ENCODE measurements around the gene PRKN. TPM values are rescaled to one million over a fixed set of nuclear protein-coding genes. Genes with fewer than 3 reads are reported as not detected.

PRKN gene
- total RNA-seq, 1 experiment from 2014 or later = 1.2 TPM

- H3K4me3 ChIP-seq (ENCODE audit: low read depth, low read length, poor library complexity, severe bottlenecking) = no peak overlapping the region
- CTCF ChIA-PET = no interaction called here
- no peaks in the 10 kb centered on the region for H3K9me3 ChIP-seq (ENCODE audit: low read depth, low read length, poor library complexity, severe bottlenecking)
- no peak for DNase-seq (ENCODE audit: low spot score)
- TF ChIP-seq, protein P1, sequence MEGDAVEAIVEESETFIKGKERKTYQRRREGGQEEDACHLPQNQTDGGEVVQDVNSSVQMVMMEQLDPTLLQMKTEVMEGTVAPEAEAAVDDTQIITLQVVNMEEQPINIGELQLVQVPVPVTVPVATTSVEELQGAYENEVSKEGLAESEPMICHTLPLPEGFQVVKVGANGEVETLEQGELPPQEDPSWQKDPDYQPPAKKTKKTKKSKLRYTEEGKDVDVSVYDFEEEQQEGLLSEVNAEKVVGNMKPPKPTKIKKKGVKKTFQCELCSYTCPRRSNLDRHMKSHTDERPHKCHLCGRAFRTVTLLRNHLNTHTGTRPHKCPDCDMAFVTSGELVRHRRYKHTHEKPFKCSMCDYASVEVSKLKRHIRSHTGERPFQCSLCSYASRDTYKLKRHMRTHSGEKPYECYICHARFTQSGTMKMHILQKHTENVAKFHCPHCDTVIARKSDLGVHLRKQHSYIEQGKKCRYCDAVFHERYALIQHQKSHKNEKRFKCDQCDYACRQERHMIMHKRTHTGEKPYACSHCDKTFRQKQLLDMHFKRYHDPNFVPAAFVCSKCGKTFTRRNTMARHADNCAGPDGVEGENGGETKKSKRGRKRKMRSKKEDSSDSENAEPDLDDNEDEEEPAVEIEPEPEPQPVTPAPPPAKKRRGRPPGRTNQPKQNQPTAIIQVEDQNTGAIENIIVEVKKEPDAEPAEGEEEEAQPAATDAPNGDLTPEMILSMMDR (conservative IDR thresholded peaks at IDR 0.05; ENCODE audit: low read depth, low read length) = no peak
- no peak for TF ChIP-seq EZH2 (IDR thresholded peaks at IDR 0.05; ENCODE audit: borderline replicate concordance, low read depth, low read length, poor library complexity, severe bottlenecking)
- BruUV-seq (replicated peaks) = no TSS peak
- no peaks in the 10 kb centered on the region for H3K4me1 ChIP-seq (ENCODE audit: insufficient read depth, low read length, poor library complexity, severe bottlenecking)
- H3K27me3 ChIP-seq (replicated peaks; ENCODE audit: insufficient read depth, low read depth, low read length, poor library complexity) = no peaks in the 10 kb centered on the region
- H3K27ac ChIP-seq (ENCODE audit: low read depth, low read length, poor library complexity, severe bottlenecking) = no peak overlapping the region
- intact Hi-C loops (cut with micrococcal nuclease; ENCODE audit: unreplicated experiment) = no loop called here
- POLR2A ChIA-PET (ENCODE audit: low non-redundant PET) = no interaction called here
- H3K36me3 ChIP-seq (ENCODE audit: insufficient read depth, low read length, poor library complexity, severe bottlenecking) = no peaks in the 10 kb centered on the region
Measured at GRCh38 chr6:162512744-162513143, 214.8 kb downstream of the PRKN start.

DNA sequence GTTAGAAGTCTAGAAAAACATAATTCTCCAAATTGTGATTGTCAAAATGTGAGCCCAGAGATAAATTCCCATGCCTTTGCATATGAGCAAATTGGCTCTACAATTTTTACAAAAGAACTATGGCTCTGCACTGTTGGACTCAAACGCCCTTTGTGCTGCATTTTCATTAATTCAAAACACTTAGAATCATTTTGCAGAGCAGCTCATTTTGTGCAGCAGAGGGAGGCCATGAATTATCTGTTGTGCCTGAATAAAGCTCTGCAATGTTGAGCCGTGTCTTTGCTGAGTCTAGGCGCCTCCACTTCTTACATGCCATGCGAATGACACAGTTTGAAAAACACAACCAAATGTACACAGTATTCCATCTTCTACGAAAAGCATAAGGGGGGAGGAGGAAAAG lies 230.2 kb downstream of the PRKN start:
- TF ChIP-seq, protein P1 (conservative IDR thresholded peaks at IDR 0.05; ENCODE audit: low read depth, low read length) = no peak
- TF ChIP-seq EZH2 (IDR thresholded peaks at IDR 0.05; ENCODE audit: borderline replicate concordance, low read depth, low read length, poor library complexity, severe bottlenecking) = no peak
- Histone ChIP-seq H3K27ac (ENCODE audit: low read depth, low read length, poor library complexity, severe bottlenecking) (no peak overlapping the region), H3K9me3 (ENCODE audit: low read depth, low read length, poor library complexity, severe bottlenecking) (no peaks in the 10 kb centered on the region), H3K4me3 (ENCODE audit: low read depth, low read length, poor library complexity, severe bottlenecking) (no peak overlapping the region), H3K27me3 (replicated peaks; ENCODE audit: insufficient read depth, low read depth, low read length, poor library complexity) (no peaks in the 10 kb centered on the region), H3K4me1 (ENCODE audit: insufficient read depth, low read length, poor library complexity, severe bottlenecking) (no peaks in the 10 kb centered on the region), H3K36me3 (ENCODE audit: insufficient read depth, low read length, poor library complexity, severe bottlenecking) (no peaks in the 10 kb centered on the region)
- intact Hi-C loops (cut with micrococcal nuclease; ENCODE audit: unreplicated experiment) = no loop called here
- DNase-seq (ENCODE audit: low spot score) = no peak
- no TSS peak for BruUV-seq (replicated peaks)
- ChIA-PET POLR2A (ENCODE audit: low non-redundant PET) (no interaction called here), CTCF (no interaction called here)

GRCh38 chr6:162493917-162494316 lies 233.6 kb downstream of the PRKN start:
- BruUV-seq (replicated peaks) = no TSS peak
- POLR2A ChIA-PET (ENCODE audit: low non-redundant PET) = no interaction called here
- CTCF ChIA-PET = no interaction called here
- no peak for DNase-seq (ENCODE audit: low spot score)
- H3K27me3 ChIP-seq (replicated peaks; ENCODE audit: insufficient read depth, low read depth, low read length, poor library complexity) = no peaks in the 10 kb centered on the region
- no peaks in the 10 kb centered on the region for H3K36me3 ChIP-seq (ENCODE audit: insufficient read depth, low read length, poor library complexity, severe bottlenecking)
- no peaks in the 10 kb centered on the region for H3K4me1 ChIP-seq (ENCODE audit: insufficient read depth, low read length, poor library complexity, severe bottlenecking)
- TF ChIP-seq, protein P1 (conservative IDR thresholded peaks at IDR 0.05; ENCODE audit: low read depth, low read length) = no peak
- no peak for TF ChIP-seq EZH2 (IDR thresholded peaks at IDR 0.05; ENCODE audit: borderline replicate concordance, low read depth, low read length, poor library complexity, severe bottlenecking)
- H3K27ac ChIP-seq (ENCODE audit: low read depth, low read length, poor library complexity, severe bottlenecking) = no peak overlapping the region
- H3K4me3 ChIP-seq (ENCODE audit: low read depth, low read length, poor library complexity, severe bottlenecking) = no peak overlapping the region
- intact Hi-C loops (cut with micrococcal nuclease; ENCODE audit: unreplicated experiment) = no loop called here
- H3K9me3 ChIP-seq (ENCODE audit: low read depth, low read length, poor library complexity, severe bottlenecking) = no peaks in the 10 kb centered on the region

Data from A673 (cell line).